HG02970 (cell line): ENCODE results near the gene CDCP2.

Experiments
- ATAC-seq: cut with Tn5 transposase; IDR thresholded peaks from one replicate; pipeline ENCODE4 v1.9.1; 2021; ENCODE audit warnings: mild to moderate bottlenecking, moderate library complexity, moderate number of reproducible peaks; ENCODE audit not compliant: unreplicated experiment, low FRiP score

CDCP2 gene

DNA sequence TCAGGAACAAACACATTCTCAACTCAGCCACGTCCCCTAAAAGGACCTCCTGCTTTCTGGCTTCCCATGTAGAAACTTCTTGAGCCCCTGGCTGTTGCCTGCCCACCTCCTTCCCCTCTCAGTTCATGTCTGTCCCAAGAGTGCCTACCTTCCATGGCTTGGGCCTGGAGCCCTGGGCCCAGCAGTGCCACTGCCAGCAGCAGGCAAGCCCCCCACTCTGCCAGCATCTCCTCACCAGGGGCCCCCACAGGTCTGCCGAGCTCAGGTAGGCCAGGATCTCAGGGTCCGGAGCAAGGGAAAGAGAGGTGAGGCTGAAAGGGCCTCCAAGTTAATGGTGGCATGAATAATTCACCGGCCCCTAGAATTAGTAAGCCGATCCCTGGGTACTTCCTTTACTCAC lies at the start of gene CDCP2:
TSS of gene CDCP2 (minus strand) at position 305 of the 400 bp plus-strand sequence. CDS start at position 227, 78 bp downstream.
- ATAC-seq, result no peak

DNA sequence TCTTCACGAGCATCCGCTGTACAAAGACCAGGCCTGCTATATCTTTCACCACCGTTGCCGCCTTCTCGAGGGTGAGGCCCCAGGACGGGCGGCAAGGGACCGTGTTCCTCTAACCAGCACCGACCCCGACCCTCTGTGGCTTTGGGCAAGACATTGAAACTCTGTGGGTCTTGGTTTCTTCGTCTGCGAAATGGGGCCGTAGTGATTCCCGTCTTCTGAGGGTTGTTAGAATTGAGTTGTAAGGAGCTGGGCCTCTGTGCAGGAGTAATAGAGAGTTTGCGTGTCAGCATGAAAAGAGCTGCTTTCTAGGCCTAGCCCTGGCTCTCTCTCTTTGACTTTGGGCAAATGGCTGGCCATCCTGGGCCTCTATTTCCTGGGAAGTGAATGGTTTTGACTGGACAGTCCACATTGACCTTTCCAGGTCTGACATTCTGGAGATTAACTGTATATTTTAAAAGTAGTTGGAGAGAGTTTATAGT lies 47.8 kb upstream of the CDCP2 start:
- no peak for ATAC-seq

DNA sequence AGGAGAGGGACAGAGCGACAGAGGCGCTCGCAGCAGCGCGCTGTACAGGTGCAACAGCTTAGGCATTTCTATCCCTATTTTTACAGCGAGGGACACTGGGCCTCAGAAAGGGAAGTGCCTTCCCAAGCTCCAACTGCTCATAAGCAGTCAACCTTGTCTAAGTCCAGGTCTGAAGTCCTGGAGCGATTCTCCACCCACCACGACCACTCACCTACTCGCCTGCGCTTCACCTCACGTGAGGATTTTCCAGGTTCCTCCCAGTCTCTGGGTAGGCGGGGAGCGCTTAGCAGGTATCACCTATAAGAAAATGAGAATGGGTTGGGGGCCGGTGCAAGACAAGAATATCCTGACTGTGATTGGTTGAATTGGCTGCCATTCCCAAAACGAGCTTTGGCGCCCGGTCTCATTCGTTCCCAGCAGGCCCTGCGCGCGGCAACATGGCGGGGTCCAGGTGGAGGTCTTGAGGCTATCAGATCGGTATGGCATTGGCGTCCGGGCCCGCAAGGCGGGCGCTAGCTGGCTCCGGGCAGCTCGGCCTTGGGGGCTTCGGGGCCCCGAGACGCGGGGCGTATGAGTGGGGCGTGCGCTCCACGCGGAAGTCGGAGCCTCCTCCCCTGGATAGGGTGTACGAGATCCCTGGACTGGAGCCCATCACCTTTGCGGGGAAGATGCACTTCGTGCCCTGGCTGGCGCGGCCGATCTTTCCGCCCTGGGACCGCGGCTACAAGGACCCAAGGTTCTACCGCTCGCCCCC lies 47.1 kb upstream of the CDCP2 start, which contains the start of the genes CYB5RL and MRPL37:
TSS of gene CYB5RL (minus strand) at position 266 of the 754 bp plus-strand sequence. CDS start 4,414 bp downstream, outside the sequence.
TSS of gene MRPL37 (plus strand) at position 403 of the 754 bp plus-strand sequence. CDS start at position 480, 77 bp downstream.
- peak; percentile 82 for ATAC-seq

DNA sequence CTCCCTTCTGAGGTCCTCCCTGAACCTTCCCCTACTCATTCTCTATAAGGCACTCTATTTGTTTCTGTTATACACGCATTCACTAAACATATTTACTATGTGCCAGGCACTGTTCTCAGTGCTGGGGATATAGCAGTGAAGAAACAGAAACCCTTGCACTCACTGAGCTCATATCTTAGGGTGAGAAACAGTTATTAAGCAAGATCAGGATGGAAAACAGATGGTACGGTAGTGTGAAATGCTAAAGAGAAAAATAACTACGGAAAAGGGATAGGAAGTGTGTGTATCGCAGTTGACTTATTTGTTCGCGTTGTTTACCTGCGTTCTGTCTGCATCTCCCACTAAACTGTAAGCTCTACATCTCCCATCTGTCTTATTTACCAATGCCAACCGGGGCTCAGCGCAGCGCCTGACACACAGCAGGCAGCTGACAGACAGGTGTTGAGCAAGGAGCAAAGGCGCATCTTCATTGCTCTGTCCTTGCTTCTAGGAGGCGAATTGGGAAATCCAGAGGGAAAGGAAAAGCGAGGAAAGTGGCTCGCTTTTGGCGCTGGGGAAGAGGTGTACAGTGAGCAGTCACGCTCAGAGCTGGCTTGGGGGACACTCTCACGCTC lies 46.5 kb upstream of the CDCP2 start:
- ATAC-seq, result no peak

DNA sequence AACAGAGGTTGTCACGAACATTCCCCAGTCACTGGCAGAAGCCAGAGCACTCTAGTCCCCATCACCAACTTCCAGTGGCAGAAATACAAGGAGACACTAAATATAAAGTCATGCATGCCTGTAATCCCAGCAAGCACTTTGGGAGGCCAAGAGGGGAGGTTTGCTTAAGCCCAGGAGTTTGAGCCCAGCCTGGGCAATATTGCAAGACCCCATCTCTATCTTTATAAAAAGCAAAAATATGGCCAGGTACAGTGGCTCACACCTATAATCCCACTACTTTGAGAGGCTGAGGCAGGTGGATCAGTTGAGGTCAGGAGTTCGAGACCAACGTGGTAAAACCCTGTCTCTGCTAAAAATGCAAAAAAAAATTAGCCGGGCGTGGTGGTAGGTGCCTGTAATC lies 40.7 kb upstream of the CDCP2 start:
- ATAC-seq, result no peak

DNA sequence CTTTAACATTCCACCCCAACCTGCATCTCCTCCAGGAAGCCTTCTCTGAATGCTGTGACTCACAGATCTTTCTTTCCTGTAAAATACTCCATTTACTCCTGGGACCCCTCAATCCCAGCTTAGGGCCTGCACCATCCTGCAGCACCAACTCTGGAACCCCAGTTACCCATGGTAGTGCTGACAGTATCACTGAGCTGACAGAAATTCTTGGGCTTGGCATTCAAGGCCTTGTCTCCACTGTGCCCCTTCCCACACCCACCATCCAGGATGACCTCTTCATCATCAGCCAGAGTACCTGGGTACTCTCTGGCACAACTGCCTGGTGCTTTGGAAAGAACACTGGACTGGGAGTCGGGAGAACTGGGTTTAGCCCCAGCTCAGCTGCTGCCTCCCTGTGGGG lies 38.7 kb upstream of the CDCP2 start:
- no peak for ATAC-seq

DNA sequence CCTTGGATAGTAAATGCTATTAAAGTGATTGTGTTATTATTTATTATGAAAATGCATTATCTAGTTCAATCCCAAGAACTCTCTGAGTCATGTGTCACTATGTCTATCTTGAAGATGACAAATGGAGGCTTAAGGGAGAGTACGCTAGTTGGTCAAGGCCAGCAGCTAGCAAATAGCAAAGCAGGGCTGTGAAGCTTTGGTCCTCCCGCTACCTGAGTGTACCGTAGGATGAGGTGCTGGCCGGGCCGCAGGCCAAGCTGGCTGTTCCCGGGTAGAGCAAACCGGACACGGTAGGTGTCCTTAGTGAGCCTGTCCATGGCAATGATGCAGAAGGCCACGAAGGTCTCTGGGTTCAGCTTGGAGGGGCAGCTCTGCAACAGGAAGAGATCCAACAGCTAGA lies 37.7 kb upstream of the CDCP2 start:
- ATAC-seq, result no peak

DNA sequence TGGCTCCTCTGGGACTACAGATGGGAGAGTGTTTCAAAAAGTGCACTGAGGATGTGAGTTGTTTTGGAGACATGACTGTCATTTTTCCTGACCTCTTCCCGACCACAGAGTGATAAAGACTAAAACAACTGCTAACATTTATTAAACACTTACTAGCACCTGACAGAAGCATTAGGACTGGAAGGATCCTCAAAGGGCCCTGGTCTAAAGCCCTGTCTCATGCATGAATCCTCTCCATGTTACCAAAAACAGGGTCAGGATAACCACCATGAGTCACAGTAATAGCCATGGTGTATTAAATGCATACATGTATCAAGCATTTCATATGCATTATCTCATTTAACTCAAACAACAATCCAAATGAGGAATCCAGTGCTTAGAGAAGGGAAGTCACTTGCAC lies 35.5 kb upstream of the CDCP2 start:
- no peak for ATAC-seq

DNA sequence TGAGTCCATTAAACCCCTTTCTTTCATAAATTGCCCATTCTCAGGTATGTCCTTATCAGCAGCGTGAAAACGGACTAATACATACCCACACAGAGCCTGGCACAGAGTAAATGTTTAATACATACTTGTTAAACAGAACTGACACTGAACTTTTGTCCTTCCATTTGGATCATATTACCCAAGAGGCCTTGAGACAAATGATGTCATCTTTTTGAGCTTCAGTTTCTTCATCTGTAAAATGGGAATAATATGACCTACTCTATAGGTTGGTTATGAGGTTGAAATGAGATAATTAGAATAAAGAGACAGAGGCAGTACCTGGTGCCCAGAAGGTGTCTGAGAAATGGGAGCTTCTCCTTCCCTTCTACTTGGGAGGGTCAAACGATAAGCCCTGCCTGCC lies 33.3 kb upstream of the CDCP2 start:
- ATAC-seq, result no peak

DNA sequence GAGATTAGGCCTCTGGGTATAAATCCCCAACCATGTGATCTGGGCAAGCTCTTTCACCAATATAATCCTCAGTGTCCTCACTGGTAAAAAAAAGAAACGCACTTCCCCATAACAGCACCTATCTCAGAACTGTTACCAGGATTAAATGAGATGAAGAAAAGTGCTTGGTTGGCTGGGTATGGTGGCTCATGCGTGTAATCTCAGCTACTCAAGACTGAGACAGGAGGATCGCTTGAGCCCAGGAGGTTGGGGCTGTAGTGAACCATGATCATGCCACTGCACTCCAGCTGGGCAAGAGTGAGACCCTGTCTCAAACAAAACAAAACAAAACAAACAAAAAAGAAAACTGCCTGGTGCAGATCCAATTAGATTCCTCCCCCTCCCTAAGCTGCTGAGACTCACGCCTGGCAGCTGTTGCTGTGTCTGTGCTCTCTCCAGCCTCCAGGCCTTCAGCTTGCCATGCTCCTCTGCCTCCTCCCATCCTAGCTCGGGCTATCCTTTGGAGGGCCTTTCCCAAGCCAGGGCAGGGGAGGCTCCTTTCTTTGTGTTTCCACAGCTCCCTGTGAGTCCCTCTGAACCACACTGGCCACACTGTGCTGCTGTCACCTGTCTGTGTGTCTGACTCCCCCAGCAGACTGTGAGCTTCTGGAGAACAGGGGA lies 28.0 kb upstream of the CDCP2 start:
- no peak for ATAC-seq

DNA sequence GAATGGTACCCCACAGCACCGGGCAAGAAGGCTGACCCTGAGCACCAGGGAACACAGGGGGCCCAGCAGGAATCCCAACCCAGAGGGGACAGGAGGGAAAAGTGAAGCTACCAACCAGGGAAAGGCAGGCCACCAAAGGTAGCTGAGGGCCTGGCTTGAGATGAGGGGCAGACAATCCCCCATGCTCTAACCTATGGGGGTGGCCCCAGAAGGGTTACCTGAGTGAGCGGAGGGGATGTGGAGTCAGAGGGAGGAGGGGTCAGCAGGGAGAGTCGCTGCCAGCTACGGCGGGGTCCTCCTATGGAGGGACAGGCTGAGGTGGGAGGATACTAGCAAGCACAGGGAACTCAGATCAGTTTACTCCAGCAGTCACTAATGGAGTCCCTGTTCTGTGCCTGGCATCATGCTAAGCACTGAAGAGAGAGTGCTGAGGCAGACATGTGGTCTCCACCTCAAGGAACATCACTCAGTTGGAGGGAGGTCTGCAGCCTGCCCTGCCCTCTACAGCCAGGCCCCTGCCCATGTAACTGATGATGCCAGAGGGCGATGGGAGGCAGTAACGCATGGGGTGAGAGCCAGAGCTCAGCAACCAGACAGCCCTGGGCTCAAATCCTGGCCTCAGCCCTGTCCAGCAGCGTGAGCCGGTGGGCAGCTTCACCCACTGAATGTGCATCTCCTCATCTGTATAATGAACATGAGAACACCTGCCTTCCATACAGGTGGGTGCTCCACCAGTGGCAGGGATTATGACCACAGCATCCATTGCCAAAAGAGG lies 25.7 kb upstream of the CDCP2 start:
- no peak for ATAC-seq

DNA sequence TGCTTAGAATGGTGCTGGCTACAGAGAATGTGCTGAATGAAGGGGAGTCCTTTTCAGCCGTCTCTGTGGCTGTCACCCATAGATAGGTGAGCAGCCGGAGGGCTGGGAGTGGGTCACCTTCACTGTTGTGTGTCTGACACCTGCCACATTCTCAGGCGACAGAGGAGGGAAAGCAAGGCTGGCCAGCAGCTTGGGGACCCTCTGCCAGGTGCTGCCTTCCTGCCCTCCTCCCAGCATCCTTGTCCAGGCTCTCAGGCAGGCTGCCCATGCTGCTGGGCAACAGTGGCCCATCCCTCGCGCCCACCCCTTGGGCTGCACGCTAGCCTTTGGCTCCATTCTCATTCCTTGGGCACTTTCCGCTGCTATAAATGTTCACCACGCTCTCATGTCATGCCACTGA lies 24.9 kb upstream of the CDCP2 start:
- ATAC-seq, result no peak

DNA sequence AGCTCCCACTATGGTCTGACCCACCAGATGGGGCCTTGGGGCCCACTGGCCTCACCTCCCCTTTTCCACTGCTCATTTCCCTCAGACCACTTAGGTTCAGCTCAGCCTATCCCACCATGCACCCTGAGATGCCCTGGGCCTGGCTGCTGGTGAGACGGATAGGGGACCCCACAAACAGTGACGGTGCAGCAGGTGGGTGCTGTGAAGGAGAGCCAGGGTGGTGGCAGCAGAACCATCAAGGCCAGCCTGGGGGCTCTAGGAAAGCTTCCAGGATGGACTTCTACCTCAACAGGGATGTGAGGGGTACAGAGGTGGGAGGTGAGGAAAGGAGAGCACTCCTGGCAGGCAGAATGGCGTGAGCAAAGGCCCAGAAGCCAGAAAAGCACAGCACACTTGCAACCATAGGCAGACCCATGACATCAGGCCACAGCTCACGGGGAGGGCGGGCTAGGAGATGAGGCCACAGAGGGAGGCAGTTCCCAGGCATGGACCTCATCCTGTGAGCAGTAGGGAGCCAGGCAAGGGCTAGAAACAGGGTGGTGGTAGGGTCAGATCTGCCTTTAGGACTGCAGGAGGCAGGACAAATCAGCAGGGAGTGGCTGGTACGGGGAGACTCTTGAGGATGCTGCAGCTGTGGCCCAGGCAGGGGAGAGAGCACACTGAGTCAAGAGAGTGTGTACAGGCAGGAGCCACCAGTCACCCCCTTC lies 24.0 kb upstream of the CDCP2 start:
- ATAC-seq, result no peak

DNA sequence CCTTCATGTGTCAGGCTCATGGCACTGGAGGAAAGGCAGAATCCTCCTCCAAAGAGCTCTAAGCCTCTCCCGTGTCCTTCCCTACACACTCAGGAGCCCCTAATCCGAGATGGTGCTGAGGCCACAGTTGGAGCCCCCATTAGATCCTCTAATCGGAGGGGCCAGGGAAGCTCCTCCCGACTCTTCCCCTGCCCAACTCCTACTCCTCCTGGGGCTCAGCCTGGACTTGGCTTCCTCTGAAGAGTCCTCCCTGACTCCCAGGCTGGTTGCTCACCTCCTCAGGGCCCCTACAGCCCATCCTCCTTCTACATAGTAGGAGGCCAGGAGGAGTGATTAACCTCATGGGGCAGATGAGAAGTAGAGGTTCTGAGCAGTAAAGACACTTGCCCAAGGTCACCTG lies 21.3 kb upstream of the CDCP2 start:
- ATAC-seq, result no peak

DNA sequence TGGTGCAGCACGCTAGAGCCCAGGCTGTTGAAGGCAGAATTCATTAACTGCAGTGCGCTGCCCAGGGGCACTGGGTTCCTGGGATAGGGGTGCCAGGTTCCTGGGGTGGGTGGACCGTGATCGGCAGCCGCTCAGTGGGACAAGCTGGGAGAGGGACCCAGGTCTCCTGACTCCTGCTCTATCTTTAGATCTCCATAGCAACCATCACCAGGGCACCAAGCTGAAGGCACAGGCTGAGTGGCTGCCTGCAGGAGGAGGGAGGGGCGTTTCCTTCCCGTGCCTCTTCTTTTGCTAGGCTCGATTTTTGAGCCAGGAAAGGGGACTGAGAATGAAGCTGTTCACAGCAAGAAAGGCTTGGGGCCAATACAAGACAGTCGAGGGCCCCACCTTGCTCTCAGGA lies 20.9 kb upstream of the CDCP2 start:
- no peak for ATAC-seq

DNA sequence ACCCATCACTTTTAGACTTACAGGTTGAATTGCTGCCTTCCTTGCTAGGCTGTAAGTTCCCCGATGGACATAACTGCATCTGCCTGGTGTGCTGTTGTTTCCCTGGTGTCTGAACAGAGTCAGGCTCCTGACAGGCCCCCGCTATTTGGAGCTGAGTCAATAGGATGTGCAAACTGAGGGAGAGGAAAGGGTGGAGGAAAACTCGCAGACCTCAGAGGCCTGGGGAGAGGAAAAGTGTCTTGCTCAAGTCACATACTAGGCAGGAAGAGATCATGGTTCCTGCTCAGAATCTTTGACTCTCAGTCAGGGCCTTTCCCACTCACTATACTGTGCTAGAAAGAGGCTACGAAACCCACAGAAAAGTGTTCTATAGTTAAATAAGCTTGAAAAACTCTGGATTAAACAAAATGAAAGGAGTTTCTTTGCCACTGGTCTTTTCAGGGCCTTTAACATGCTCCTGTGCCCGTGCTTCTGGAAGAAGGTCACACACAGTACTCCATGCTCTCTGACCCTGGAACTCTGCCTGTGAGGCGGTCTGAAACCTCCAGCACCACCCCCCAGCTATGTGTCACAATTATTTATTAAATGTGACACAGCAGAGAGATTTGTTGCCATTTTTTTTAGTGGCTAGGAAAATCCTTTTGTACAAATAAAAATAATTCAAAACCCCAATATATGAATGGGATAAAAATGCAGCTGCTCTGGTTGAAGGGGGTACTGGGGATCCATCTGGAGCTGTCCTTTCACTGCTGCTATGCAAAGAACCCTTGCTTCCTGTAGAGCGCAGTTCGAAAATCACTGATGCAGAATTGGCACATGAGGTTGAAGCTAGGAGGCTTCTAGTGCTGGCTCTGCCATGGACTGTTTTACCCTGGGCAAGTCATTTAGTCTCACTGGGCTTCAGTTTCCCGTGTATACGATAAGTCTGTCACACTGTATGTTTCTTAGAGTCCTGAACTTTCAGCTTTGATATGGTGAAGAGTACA lies 20.1 kb upstream of the CDCP2 start:
- no peak for ATAC-seq

DNA sequence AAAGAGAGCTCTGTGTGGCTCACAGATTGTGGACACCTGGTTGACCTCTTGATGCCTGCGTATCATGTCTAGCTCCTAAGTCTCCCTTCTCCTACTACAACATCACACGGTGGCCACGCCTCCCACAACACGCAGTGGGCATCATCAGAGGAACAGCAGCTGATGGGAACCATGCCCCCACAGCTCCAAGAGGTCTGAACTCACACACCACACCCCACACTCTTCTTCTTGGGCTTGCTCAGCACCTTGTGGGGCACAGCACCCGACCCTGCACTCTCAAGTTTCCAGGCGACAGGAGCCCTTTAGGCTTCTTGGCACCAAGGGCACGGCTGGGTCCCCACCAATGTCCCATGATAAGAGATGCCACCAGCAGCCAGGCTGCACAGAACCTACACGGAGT lies 18.8 kb upstream of the CDCP2 start:
- no peak for ATAC-seq

DNA sequence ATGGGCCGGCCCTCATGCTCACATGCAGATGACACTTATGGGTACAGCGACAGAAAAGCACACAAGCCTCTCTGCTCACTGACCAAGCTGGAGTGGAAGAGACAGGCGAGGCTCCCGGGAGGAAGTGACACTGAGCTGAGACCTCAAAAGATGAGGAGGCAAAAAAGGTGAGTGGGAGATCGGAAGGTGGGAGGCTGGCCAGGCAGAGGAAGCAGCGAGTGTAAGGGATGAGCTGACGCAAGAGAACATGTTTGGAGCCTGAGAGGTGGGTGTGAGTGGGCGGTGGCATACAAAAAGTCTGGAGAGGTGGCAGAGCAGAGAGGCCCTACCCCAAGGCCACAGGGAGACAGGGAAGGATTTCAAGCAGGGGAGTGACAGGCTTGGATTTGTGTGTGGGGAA lies 18.2 kb upstream of the CDCP2 start:
- no peak for ATAC-seq

DNA sequence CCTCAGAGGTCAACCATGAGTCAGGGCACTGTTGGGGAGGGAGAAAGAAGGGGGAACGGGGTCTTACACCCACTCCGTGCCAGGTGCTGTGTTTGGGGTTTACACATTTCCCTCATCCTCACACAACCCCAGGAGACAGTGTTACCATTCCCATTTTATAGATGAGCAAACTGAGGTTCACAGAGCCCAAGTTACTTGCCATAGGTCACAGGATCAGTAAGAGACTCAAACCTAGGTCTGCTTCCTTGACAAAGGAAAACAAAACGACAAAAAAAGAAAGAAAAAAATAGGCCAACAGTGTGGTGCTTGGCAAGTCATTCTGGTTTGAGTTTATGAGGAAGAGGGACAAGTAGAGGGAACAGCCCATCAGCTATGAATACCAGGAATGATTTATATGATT lies 16.3 kb upstream of the CDCP2 start:
- no peak for ATAC-seq
